Measurements from ENCODE around the gene TBX10.
"Not testable (repeated sequence)": the region's sequence is repeated elsewhere in the genome, so short reads cannot be mapped to it uniquely, and the experiment has no call there.

- not testable (repeated sequence) for TF ChIP-seq POLR2AphosphoS5 (IDR thresholded peaks at IDR 0.05; ENCODE audit: borderline replicate concordance, low read depth, low read length); EZH2 (IDR thresholded peaks at IDR 0.05)
These were observed 41.6 kb downstream of the TBX10 start for GRCh38 chr11:67597963-67598362.
